GM19468 (cell line): ENCODE data around the gene NOTCH1.

Source experiments
- ATAC-seq: cut with Tn5 transposase; IDR thresholded peaks from one replicate; pipeline ENCODE4 v1.9.1; 2021; ENCODE audit warnings: mild to moderate bottlenecking, moderate library complexity, moderate number of reproducible peaks; ENCODE audit not compliant: unreplicated experiment; ENCODE audit errors: extremely low read depth

Gene NOTCH1

DNA sequence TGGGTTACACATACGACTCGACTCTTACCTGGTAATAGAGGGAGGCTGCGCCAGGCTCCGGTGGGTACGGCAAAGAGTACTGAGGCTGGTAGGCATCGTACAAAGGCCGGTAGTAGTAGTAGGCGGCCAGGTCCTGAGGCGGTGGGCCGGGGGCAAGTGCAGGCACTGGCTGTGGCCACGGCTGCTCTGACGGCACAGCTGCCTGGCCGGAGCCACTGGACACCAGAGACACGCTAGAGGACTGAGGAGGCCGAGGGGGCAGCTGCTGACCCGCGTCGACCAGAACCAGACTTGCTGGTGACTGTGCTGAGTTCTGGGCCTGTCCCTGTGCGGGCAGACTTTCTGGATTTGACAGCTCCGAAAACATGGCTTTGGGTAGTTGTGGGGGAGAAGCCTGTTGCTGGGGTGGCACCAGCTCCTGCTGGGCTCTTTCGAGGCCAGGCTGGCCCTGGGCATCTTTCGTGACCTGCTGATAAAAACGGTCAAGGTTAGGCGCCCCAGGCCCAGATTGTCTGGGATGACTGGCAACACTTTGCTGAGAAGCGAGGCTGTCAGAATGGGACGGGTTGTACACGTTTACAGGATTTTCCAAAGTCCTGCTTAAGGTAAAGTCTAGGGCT, 71.7 kb downstream of the NOTCH1 start:
- no peak for ATAC-seq

GRCh38 chr9:136473354-136473721, 72.5 kb downstream of the NOTCH1 start:
- no peak for ATAC-seq

DNA sequence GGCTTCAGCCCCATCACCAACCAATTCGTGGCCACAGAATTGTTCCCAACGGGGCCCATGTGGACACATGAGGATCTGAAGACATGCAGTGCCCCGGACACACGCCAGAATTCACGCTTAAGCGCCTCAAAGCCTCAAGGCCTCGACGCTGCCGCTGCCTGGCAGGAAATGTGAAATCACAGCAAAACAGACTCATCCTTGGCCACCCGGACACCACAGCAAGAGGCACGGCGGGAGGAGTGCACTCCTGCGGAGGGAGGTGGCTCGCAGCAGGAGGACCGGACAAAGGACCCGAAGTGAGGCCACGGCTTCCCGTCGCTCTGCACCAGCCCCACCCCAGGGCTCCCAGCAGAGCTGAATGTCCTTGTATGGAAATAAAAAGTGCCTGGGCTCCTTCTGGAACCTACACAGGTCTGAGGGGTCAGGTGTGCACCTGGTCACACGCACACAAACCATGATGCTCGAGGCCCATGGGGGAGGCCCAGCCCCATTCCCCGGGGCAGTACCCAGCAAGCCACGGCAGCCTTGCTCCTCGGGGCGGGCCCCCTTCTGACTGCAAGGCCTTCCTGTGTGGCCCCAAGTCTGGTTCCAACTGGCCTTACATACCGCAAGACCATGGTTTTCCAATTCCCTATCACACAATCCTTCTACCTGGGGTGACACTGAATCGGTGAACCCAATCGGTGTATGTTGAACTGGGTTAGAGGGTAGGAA, 73.1 kb downstream of the NOTCH1 start:
- ATAC-seq, result no peak

DNA sequence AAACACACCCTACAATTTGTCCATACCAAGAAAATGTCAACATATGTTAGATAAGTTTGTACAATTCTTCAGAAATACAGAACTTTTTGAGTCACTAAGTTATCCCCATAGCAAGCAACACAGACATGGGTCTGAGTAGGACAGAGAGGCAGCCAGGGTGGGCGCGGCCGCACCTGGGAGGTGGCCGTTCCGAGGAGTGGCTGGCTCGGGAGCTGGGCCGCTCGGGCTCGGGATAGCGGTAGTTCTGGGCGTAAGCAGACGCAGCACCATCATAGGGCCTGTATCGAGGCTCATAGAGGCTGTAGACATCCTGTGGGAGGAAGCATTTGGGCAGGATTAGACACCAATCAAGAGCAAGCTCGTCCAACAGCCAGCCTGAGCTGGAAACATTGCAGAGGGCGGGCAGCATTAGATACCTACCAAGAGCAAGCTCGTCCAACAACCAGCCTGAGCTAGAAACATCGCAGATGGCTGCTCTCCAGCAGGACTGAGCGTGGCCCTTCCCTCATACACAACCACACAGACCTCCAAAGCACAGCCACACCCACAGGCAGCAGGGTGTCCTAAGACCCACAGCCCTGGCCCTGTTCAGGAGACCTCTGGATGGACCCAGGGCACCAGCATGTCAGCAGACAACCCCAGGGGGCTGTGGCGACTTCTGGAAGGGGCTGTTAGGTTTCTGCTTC, 73.9 kb downstream of the NOTCH1 start:
- no peak for ATAC-seq

DNA sequence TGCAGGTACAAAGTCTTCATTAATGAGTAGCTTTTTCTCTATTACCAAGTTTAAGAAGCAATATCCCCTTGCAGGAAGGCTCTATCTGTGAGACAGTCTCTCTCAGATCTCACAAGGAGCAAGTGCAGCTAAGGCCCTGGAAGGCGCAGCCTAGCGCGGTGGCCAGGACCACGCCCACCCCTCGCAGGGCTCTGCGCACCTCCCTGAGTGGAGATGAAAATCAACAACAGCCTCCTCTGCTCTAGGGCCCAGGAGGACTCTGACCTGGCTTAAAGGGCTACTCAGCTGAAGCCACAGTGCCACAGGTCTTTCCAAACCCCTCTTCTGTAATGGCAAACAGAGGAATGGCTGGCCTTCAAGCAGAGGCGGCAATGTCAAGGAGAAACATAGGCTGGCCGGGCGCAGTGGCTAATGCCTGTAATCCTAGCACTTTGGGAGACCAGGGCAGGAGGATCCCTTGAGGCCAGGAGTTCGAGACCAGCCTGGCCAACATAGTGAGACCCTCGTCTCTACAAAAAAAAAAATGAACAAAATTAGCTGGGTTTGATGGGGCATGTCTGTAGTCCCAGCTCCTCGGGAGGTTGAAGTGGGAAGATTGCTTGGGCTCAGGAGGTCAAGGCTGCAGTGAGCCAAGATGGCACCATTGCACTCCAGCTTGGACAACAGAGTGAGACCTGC, 74.9 kb downstream of the NOTCH1 start:
- ATAC-seq, result no peak

GRCh38 chr9:136470356-136470755, 75.5 kb downstream of the NOTCH1 start:
- no peak for ATAC-seq

GRCh38 chr9:136467766-136468165, 78.1 kb downstream of the NOTCH1 start:
- no peak for ATAC-seq

DNA sequence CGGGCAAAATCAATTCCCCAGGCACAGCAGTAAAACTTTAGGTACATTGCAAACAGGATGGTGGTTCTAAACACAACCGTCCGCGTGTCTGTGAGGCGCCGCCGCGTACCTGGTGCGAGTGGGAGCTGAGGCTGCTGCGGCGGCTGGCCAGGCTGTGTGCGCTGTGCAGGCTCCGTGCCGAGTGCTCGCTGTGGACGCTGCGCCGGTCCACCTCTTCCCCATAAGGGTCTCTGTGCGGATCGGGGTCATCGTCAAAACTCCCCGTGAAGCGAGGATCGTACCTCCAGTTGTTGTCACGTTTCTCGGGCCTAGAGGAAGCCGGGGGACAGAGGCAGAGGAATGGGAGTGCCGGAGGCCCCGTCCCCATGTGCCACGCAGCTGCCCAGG, 79.7 kb downstream of the NOTCH1 start:
- ATAC-seq, result no peak

DNA sequence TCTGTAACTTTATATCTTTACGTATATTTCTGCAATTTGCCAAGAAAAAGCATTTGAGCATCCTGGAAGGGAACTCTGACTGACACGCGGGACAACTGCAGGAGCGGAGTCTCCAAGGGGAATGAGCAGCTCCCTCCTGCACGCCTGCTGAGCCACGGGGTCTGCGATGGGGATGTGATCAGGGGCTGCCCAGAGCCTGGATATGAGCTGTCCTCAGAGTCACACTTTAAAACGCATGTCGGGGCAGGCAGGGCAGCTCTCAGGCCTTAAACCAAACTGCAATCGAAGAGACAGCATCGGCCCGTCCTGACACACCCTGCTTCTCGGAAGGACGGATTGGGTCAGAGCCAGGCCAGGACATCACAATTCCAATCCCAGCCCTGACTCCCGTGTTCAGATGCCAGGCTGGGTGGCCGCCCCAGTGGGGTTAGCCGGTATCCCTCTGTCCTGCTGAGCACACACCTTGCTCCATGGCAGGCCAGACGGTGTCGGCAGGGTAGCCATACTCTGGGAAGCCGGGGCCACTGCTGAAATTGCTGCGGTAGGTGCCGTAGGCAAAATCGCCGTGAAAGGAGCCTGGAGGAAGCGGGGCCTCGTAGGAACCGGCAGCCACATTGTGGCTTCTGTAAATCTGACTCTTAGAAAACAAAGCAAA, 80.2 kb downstream of the NOTCH1 start:
- no peak for ATAC-seq

- ATAC-seq, result no peak
These were observed 81.6 kb downstream of the NOTCH1 start for GRCh38 chr9:136464241-136464640.

GRCh38 chr9:136463578-136463977, 82.3 kb downstream of the NOTCH1 start:
- ATAC-seq, result no peak

- ATAC-seq, result no peak
These were observed 83.2 kb downstream of the NOTCH1 start for GRCh38 chr9:136462664-136463063.

DNA sequence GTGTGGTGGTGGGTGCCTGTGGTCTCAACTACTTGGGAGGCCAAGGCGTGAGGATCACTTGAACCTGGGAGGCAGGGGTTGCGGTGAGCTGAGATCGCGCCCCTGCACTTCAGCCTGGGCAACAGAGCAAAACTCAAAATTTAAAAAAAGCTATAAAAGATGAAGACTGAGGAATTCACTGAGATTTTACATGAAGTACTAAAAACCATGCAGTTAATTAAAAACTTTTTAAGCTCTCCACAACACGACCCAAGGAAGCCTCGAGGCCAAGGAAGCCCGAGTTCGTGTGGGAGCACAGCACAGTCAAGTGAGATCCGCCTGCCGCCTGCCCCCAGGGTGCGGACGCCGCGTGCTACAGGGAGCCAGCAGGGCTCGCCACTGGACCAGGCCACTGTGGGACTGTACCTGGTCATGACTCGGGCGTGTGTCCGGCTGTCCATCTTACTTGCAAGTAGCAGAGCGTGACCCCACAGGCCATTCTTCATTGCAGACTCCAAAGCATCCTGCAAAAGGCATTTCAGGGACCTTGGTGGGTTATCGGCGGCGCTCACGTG, 85.0 kb downstream of the NOTCH1 start:
- ATAC-seq, result no peak

DNA sequence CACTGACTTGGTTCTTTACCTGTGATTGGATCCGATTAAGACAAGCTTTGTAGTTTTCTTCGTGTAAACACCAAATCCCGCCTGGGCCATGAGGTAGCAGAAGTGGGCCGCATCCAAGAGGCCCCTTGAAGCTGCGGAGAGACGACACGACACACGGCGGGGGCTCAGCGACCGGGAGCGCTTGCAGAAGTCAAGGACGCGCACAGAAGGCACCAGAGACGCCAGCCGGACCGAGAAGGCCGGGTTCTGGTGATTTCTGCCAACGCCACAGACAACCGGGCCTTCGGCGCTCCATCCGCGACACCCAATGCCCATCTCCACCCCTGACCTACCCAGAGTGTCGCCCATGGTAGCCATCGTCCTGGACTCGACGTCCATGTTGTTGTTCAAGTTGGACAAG, 86.4 kb downstream of the NOTCH1 start:
- no peak for ATAC-seq

DNA sequence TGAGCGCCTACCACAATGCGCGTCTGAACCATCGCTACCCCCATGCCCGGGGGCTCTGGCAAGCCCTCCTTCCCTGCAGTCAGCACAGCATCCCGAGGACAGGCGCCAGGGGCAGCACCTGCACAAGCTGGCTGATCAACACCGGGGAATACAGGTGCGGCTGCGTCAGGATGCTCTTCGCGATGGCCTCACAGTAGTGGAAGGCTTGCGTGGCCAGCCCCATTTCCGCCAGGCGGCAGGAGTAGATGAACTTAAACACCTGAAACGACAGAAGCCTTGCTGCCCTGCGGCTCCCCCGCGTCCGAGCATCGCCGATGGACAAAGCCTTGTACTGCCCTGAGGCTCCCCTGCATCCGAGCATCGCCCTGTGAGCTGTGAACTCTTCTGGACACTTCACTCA, 88.5 kb downstream of the NOTCH1 start:
- no peak for ATAC-seq

- ATAC-seq, result no peak
These were observed 89.6 kb downstream of the NOTCH1 start for GRCh38 chr9:136456258-136456657.

DNA sequence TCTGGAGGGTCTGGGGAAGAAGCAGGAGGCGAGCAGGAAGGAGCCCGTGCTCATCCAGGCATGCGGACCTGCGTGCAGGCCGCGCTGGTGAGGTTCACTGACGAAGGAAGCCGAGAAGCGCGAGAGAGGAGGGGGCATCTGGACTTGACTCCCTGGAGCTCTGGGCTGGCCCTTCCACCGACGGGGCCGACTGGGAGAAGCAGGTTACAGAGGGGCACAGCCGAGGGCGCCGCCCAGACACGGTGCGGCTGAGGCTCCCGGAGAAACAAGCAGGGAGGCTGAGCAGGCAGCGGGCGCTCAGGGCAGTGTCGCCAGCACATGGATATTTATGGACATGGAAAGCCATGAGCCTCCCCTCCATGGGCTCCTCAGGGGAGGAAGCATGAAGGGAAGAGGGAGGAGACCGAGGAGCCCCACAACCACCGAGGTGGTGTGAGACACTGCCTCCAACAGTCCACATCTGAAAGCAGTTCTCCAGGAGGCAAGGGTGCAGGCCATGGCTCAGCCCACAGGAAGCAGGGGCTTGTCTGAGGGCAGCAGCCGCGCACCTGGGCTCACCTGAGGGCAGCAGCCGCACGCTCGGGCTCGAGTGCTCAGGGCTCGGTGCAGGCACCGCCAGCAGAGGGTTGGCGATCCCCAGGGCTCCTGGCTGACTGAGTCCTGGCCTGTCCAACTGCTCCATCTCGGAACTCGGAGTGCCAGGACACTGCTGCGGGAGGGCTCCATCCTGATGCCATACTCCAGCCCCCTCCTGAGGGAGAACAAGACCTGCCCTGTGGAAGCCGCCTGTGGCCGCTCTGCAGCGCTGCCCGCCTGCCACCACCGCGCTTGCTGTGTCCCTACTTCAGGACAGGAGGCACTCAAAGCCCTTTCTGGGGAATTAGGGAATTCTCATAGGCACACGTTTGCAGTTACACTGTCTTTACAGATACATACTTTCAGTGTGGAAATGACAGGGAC, 90.5 kb downstream of the NOTCH1 start:
- ATAC-seq, result no peak

GRCh38 chr9:136454026-136454796, 91.6 kb downstream of the NOTCH1 start:
- ATAC-seq, result no peak
